ENCODE results near the gene RPS6KA2. TPM values are rescaled to one million over a fixed set of nuclear protein-coding genes. Genes with fewer than 3 reads are reported as not detected.

Gene RPS6KA2
- total RNA-seq, 1 donor from 2014 or later = 4.9 TPM

GRCh38 chr6:166616261-166617238 is 10.5 kb downstream of the RPS6KA2 start:
- intact Hi-C loops (cut with micrococcal nuclease) = no loop called here

DNA sequence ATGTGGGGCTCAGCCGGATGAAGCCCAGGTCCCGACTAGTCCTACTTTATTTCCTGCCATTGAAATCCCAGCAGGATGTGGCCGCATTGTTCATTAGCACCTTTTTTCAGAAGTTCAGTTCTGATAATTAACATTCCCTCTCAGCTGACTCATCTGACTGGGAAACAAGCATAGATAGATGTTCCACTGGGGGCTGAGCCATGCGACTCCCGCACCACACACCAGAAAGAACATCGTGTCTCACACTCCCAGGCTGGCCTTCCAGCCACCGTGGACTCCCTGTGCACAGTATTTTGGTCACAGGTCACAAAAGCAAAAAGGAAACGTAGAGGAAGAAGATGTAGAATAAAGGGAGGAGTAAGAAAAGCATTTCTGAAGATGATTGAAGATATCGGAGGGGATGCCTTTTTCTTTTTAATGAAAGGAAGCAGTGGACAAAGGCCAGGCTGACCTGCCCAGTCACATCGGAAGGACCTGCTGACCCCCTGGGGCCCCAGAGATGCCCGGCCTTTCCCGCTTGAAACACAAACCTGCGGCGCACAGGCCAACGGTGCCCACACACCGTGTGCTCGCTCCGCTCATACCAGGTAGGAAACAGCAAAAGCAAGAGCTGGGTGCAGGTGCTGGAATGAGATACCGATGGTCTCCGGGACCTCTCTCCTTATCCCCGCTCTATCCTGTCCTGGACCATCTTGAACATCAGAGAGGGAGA is 11.8 kb downstream of the RPS6KA2 start:
- intact Hi-C loops (cut with micrococcal nuclease) = no loop called here

DNA sequence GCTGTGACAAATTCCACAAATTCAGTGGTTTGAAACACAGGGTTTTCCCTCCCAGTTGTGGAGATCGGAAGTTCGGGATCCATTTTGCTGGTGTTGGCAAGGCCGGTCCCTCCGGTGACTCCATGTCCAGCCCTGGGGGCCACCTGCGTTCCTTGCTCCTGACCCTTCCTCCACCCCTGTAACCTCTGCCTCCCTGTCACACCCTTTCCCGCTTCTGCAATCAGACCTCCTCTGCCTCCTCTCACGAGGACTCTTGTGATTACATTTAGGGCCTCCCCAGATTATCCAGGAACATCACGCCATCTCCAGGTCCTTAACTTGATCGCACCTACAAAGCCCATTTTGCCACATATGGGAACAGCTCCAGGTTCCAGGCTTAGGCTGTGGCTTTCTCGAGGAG is 12.5 kb downstream of the RPS6KA2 start:
- intact Hi-C loops (cut with micrococcal nuclease) = no loop called here

- intact Hi-C loops (cut with micrococcal nuclease) = no loop called here
Observed at GRCh38 chr6:166614171-166614583, 12.9 kb downstream of the RPS6KA2 start.

- intact Hi-C loops (cut with micrococcal nuclease) = no loop called here
Observed at GRCh38 chr6:166613027-166613426, 14.0 kb downstream of the RPS6KA2 start.

DNA sequence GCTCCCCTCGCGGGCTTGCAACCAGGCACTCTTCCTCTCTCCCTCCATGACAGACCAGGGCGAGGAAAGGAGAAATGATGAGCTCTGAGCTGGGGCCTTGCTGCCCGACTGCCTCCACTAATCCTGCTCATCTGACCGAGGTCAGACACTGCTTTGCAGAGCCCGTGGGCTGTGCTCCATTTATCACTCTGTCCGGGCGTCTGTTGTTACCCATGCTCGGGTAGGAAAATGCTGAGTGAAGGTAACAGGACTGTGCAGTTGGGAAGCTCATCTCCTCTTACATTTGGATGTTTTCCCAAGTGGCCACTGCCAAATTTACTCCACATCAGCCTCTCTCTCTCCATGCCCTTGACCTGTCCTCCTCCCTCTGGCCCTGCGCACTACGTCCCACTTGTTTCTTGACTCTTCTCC is 14.6 kb downstream of the RPS6KA2 start:
- intact Hi-C loops (cut with micrococcal nuclease) = no loop called here

- intact Hi-C loops (cut with micrococcal nuclease) = no loop called here
Observed at GRCh38 chr6:166611631-166612030, 15.4 kb downstream of the RPS6KA2 start.

DNA sequence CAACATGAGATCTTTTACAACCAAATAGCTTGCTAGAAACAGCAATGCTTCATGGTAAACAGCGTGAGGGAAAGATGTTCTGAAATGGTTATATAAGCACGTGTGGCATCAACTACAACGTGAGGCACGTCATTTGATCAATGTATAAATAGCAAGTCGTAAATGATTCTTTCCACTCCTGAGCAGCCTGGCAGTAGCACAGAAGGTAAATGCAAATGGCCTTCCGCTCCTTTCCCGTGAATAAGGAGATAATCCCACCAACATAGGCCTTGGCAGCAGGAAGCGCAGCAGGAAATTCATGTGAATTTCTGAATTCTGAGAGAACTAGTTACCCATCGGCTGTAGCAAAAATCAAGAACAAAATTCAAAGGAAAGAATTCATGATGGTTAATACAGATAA is 17.0 kb downstream of the RPS6KA2 start:
- intact Hi-C loops (cut with micrococcal nuclease) = no loop called here

DNA sequence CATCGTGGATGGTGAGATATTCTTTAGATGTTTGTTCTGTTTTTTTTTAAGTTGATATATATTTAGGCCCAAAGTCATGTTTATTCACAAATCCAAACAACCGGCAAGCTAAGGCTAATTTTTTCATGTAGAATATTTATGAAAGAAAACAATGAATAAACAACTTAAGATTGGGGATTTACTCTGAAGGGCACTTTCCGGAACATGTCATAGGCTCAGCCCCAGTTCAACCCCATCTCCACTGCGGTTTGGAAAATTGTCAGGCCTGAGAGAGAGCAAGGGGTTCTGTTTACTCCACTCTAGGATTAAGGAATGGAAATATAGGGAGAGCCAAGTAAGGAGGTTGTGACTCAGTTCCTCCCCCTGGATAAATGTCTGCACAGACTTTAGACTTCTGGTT is 18.3 kb downstream of the RPS6KA2 start:
- intact Hi-C loops (cut with micrococcal nuclease) = no loop called here

DNA sequence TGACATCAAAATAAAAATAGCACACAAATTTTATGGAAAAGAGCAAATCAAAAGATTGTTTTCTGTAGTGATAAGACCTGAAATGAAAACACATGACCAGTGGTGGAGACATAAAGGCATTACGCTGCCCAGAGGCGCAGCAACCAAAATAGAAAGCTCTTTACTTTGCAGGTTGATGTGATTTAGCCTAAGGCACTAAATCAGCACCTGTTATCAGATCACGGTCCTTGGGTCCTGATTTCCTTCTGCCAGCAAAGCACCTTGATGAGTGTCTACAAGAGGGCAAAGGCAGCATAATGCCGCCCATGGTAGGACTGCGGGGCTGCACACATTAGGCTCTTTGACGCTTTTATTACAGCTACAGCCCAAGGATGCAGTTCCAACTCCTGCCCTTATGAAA is 21.3 kb downstream of the RPS6KA2 start:
- intact Hi-C loops (cut with micrococcal nuclease) = no loop called here

DNA sequence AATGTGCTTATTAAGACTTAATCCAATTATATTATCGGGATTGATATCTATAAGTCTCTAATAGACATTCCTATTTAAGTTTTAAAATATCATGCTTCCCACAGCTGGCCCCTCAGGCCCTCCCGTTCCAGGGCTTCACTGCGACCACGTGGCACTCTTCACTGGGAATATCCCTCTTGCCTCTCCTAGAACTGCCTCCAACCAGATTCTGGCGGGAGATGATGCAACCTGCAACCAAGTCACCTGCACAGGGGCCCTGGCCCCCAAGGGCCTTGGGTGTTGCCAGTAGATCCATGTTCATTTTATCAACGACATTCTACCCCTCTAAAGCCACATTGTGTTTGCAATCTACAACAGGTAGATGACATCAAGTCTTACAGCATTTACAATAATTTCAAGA is 22.1 kb downstream of the RPS6KA2 start:
- intact Hi-C loops (cut with micrococcal nuclease) = no loop called here

GRCh38 chr6:166604328-166604727 is 22.7 kb downstream of the RPS6KA2 start:
- intact Hi-C loops (cut with micrococcal nuclease) = no loop called here

DNA sequence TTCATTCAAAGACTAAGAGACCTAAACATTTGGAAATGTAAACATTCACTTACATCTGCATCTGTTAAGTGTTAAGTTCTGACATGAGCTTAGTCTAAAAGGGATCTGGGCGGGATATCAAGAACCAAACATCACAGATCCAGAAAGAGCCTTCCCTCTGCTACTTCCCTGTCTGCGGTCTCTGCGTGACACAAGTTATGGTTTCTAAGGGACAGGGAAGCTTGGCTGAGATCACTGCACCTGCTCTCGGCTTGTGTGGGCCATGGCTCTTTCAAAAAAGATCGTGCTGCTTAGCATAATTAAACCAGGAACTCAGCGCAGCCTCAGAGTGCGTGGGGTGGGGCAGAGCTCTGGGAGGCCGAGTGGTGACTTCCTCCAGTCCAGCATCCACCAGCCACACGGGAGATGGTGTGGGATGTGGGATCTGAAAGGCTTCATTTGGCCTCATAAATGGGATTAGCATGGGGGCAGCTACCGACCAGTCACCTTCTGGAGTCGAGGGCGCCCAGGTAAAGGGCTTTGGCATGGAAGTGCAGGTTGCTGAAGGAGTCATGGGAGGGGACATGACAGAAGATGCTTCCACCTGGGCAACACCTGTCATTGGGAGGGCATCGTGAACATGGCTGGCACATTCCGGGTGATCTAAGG is 23.9 kb downstream of the RPS6KA2 start:
- intact Hi-C loops (cut with micrococcal nuclease) = no loop called here

- intact Hi-C loops (cut with micrococcal nuclease) = no loop called here
Observed at GRCh38 chr6:166601956-166602355, 25.1 kb downstream of the RPS6KA2 start.

GRCh38 chr6:166600931-166601330 is 26.1 kb downstream of the RPS6KA2 start:
- intact Hi-C loops (cut with micrococcal nuclease) = no loop called here

DNA sequence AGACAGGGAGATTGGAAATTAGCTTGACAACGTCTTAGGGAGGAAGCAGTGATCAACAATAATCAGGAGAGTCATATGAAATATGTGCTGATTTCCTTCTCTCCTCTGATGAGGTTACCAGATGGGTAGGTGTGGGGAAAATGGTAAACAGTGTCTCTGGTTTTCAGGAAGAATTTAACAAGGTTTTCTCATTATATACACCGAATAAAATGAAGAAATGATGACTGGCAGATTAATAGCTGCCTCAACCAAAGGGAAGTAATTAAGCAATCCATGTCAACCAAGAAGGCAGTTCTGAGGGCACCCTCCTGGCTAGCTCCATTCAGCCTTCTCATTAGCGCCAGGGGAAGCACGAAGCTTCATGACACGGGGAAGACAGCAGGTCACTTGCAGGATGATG is 27.8 kb downstream of the RPS6KA2 start:
- intact Hi-C loops (cut with micrococcal nuclease) = no loop called here

DNA sequence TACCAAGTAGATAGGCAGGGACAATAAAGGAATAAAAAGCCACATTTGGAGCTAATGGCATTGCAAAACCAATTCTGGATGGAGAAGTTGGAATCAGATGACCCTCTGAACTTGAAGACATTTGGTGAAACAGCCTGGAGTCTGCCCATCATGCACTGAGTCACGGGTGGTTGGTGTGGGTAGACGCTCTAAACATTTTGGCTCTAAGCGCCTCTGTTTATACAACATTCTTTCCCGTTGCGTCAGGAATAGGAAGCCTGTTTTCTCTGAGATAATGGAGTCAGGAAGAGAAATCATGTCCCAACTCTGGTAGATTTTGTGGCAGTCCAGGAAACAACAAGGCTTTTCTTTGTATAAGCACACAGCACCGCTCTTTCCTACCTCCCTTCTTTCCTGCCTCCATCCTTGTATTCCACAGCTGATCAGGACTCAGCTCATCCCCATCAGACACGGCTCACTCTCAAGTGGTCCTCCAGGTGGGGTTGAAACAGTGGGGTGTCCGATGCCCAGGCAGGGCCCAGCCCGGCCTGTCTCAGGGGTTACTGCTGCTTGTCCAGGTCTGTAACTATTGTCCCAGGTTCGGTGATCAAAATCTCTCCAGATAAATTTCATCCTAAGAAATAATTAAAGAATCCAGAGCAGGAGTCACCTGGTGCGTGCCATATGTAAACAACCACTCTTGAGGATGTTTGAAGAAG is 28.5 kb downstream of the RPS6KA2 start:
- intact Hi-C loops (cut with micrococcal nuclease) = no loop called here

- intact Hi-C loops (cut with micrococcal nuclease) = no loop called here
Observed at GRCh38 chr6:166597711-166598440, 29.2 kb downstream of the RPS6KA2 start.

DNA sequence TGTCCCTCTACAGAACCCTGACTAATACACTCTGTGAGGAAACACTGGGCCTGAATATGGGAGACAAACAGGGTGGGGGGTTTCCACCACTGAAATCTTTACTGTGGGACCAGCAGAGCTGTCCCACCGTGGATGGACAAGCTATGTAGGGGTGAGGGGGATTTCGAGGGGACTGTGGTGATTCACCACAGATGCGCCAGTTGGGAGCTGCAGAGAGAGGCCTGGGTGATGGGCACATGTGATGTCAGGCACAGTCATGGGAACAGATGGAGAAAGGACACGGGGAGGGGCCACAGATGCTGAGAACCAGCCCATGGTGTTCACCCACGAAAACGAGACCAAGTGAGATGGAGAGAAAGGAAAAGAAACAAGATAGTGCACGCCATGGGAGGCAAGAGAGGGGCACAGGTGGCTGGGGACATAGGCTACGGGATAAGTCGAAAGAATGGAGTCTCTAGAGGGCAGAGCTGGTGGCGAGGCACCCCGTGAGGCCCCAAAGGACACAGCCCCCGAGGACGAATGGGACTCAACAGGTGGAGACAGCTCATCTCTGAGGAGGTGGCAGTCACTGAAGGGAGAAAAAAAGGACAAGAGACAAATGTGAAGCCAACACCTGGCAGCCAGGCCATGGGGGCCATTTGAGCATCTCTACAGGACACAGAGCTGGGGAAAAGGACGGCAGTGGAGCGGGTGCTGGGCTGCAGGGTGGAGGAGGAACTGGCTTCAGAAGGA is 30.1 kb downstream of the RPS6KA2 start:
- intact Hi-C loops (cut with micrococcal nuclease) = no loop called here

- intact Hi-C loops (cut with micrococcal nuclease) = no loop called here
Observed at GRCh38 chr6:166595949-166596348, 31.1 kb downstream of the RPS6KA2 start.
